PFSK-1 (cell line): Measurements from ENCODE around the gene SORBS1.

Source experiments
- FOXP2 ChIP-seq: optimal IDR thresholded peaks from 2 replicates; pipeline ENCODE3; 2011; ENCODE audit warnings: borderline replicate concordance, control low read depth, inconsistent platforms; ENCODE audit not compliant: insufficient read depth; ENCODE audit errors: extremely low read length, extremely low read depth
- POLR2AphosphoS5 ChIP-seq: IDR thresholded peaks from 2 replicates; pipeline ENCODE4 v1.6.1; 2012; ENCODE audit warnings: low read depth, mild to moderate bottlenecking, control low read depth, low read length, moderate library complexity
- REST ChIP-seq, 2 experiments: IDR thresholded peaks; 2 replicates each; pipeline versions ENCODE4 v1.6.1 to v1.8.0; 2011 to 2012; ENCODE audit warnings: low read depth in 2 of 2, low read length in 2 of 2, control low read depth in 1 of 2, inconsistent platforms in 1 of 2, mild to moderate bottlenecking in 1 of 2, moderate library complexity in 1 of 2; ENCODE audit not compliant: insufficient read depth in 1 of 2
- SIN3A ChIP-seq: IDR thresholded peaks from 2 replicates; pipeline ENCODE4 v1.6.1; 2012; ENCODE audit warnings: mild to moderate bottlenecking, low read length, moderate library complexity, borderline replicate concordance; ENCODE audit not compliant: insufficient read depth
- TAF1 ChIP-seq: IDR thresholded peaks from 2 replicates; pipeline ENCODE4 v1.6.1; 2012; ENCODE audit warnings: low read length, control low read depth, borderline replicate concordance; ENCODE audit not compliant: insufficient read depth

Gene SORBS1

GRCh38 chr10:95315509-95315908, 245.7 kb downstream of the SORBS1 start:
- TF ChIP-seq POLR2AphosphoS5 = no peak
- TF ChIP-seq REST (IDR thresholded peaks at IDR 0.05; ENCODE audit: insufficient read depth in 1 of 2, low read depth in 2 of 2, low read length in 2 of 2) = no peak
- no peak for TF ChIP-seq SIN3A
- TF ChIP-seq TAF1 = no peak
- TF ChIP-seq FOXP2 = no peak

GRCh38 chr10:95314192-95314918, 246.8 kb downstream of the SORBS1 start:
- no peak for TF ChIP-seq SIN3A
- no peak for TF ChIP-seq TAF1
- TF ChIP-seq FOXP2 = no peak
- TF ChIP-seq POLR2AphosphoS5 = no peak
- TF ChIP-seq REST (IDR thresholded peaks at IDR 0.05; ENCODE audit: insufficient read depth in 1 of 2, low read depth in 2 of 2, low read length in 2 of 2) = no peak

- no peak for TF ChIP-seq TAF1
- no peak for TF ChIP-seq POLR2AphosphoS5
- TF ChIP-seq REST (IDR thresholded peaks at IDR 0.05; ENCODE audit: insufficient read depth in 1 of 2, low read depth in 2 of 2, low read length in 2 of 2) = no peak
- no peak for TF ChIP-seq SIN3A
- TF ChIP-seq FOXP2 = no peak
Measured at GRCh38 chr10:95312986-95313495, 248.1 kb downstream of the SORBS1 start.

GRCh38 chr10:95312257-95312656, 248.9 kb downstream of the SORBS1 start:
- TF ChIP-seq FOXP2 (no peak), SIN3A (no peak), REST (IDR thresholded peaks at IDR 0.05; ENCODE audit: insufficient read depth in 1 of 2, low read depth in 2 of 2, low read length in 2 of 2) (no peak), TAF1 (no peak), POLR2AphosphoS5 (no peak)

- TF ChIP-seq SIN3A = no peak
- TF ChIP-seq REST (IDR thresholded peaks at IDR 0.05; ENCODE audit: insufficient read depth in 1 of 2, low read depth in 2 of 2, low read length in 2 of 2) = no peak
- TF ChIP-seq POLR2AphosphoS5 = no peak
Measured at GRCh38 chr10:95309958-95310357, 251.2 kb downstream of the SORBS1 start.
